HG03060 (cell line): Measurements from ENCODE around the gene HTR2B.
"Not testable (repeated sequence)": the region's sequence is repeated elsewhere in the genome, so short reads cannot be mapped to it uniquely, and the experiment has no call there.

ENCODE experiments used
- ATAC-seq: cut with Tn5 transposase; IDR thresholded peaks from one replicate; pipeline ENCODE4 v1.9.1; 2021; ENCODE audit warnings: low read depth, moderate number of reproducible peaks; ENCODE audit not compliant: unreplicated experiment

The HTR2B gene

DNA sequence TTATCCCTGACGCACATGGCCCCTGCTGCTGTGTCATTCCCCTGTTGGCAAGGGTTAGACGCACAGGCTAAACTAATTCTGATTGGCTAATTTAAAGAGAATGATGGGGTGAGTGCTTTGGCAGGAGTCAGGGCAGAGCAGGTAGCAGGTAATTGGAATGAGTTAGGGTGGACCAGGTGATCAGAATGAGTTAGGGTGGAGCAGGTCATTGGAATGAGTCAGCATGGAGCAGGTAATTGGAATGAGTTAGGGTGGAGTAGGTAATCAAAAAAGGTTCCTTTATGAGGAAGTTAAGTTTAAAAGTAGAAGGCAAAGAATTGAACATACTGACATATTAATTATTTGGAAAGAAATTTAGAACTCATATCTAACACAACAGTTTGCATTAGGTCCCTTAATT lies 24.5 kb downstream of the HTR2B start:
- not testable (repeated sequence) for ATAC-seq

DNA sequence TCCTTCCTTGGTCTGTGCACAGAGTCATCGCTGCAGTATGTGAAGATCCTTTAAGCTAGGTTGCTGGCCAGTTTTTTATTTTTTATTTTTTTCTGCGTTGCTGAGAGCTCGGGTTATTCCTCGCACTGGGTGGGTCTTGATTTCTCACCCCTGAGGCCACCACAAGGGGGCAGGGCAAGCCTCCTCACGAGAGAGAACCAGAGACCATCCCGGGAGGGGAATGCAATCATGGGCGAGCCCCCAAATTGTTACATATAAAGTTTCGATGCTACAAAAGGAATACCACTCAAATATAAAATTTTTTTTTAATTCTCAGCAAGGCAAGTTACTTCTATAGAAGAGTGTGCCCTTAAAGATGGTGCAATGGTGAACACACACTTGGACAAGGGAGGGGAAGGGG lies 24.9 kb downstream of the HTR2B start:
- ATAC-seq: no peak

- no peak for ATAC-seq
These were observed 30.0 kb downstream of the HTR2B start for GRCh38 chr2:231094736-231095346.

GRCh38 chr2:231093933-231094332 lies 30.9 kb downstream of the HTR2B start:
- no peak for ATAC-seq

- no peak for ATAC-seq
These were observed 36.1 kb downstream of the HTR2B start for GRCh38 chr2:231088754-231089153.

DNA sequence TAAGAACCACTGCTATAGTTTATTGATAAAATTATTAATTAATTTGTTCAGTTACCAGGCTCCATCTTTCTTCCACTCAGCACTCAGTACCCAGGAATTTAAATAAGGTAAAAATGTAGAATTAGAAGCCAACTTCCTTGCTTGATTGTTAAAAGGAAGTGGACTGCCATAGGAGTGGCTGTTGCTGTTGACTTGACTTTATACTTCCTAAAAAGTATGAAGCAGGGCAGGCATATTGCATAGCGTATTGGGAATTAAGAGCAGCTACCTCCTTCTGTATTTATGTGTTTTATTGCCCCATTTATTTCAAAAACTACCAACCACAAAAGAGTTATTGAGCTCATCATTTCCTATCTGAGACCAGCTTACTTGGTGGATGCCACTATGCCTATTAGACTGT lies 40.3 kb downstream of the HTR2B start:
- ATAC-seq: no peak

DNA sequence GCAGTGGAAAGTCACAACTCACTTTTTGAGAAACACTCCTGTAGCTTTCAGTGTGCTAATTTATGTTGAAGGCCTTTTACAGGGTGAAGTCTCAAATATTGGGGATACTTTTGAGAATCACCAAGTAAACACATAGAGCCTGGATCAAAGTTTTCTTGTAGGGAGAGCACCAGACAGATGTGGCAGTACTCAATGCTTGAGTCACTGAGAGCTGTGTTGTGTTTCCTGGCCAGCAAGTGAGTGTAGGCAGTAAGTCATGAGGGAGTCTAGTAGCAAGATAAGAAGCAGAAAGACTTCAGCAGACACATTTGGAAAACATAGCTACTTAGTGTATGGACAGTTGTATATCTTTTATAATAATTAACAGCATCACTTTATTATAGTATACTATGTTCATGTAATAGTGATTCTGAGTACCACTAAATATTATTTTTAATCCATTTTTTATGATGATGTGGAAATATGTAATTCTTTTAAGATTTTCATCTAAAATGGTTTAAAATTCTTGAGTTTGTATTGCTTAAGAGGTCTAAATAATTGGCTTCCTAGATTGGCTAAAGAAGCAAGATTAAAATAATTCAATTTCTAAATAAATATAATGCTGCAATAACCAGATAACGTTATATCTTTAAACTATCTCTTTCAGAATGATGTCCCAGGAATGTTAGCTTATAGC lies 55.3 kb downstream of the HTR2B start:
- ATAC-seq: no peak

DNA sequence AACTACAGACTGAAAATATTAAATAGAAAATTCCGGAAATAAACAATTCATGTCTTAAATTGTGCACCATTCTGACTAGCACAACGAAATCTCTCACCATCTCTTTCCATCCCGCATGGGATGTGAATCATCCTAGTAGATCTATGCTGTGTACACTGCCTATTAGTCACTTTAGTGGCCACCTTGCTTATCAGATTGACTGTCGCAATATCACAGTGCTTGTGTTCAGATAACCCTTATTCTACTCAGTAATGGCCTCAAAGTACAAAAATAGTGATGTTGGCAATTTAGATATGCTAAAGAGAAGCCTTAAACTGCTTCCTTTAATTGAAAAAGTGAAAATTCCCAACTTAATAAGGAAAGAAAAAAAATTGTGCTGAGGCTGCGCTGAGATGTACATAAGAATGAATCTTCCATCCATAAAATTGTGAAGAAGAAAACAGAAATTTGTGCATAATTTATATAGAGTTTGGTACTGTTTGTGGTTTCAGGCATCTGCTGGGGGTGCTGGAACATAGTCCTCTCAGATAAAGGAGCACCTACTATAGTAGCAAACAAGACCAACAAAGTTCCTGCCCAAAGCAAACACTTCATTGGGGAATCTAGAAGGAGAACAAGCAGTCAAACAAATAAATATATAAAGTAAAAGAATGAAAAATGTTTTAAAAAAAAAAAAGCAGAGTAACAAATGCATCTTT lies 56.2 kb downstream of the HTR2B start:
- ATAC-seq: no peak

DNA sequence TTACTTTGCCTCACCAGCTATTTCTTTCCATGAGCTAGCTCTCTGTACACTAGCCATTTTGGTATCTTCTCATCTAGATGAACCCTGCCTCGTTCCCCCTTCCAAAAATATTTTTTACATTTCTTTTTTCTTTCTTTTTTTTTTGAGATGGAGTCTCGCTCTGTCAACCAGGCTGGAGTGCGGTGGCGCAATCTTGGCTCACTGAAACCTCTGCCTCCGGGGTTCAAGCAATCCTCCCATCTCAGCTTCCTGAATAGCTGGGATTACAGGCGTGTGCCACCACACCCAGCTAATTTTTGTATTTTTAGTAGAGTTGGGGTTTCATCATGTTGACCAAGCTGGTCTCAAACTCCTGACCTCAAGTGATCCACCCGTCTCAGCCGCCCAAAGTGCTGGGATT lies 57.3 kb downstream of the HTR2B start:
- ATAC-seq: not testable (repeated sequence)

DNA sequence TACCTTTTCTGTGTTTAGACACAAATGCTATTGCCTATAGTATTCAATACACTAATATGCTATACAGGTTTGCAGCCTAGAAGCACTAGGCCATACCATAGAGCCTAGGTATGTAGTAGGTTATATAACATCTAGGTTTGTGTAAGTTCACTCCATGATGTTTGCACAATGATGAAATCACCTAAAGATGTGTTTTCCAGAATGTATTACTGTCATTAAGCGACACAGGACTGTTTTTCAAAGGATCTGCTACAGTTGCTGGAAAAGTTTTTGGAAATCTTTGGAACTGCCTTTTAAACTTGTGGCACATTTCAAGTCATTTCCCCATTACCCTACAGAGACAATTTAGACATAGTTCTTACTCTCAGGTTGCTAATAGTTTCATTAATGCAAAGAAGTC lies 58.9 kb downstream of the HTR2B start:
- ATAC-seq: no peak

DNA sequence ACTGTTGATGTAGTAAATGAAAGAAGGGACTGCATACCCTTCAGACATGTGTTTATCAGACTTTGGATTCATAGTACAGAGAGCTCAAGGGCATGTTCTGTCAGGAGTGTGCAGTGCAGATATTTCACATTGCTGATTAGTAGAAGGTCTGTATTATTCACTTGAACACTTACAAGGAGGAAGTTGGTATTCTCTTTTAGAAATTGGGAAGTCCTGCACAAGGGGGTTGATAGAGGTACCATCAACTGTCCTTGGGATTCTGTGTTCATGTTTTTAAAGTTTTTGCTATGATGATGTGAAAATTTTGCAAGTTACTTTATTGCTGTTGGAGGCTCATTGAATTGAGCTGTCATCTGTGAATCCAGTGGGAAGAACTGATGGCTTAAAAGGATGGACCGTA lies 61.5 kb downstream of the HTR2B start:
- no peak for ATAC-seq

DNA sequence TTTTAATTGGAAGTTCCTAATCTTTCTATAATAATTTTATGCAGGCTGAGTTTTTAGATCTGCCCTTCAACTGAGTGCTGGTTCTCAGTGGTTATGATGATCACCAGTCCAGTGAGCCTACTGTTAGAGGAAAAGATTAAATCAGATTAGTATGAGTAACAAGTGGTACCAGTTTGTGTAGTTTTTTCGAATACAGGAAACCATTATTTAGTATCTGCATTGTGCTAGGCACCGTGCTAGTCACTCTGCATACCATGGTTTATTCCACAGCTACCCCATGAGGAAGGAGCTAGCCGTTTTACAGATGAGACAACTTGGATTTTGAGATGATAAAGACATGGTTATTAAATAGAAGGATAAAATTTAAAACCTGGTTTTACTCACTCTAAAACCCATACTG lies 62.1 kb downstream of the HTR2B start:
- no peak for ATAC-seq

DNA sequence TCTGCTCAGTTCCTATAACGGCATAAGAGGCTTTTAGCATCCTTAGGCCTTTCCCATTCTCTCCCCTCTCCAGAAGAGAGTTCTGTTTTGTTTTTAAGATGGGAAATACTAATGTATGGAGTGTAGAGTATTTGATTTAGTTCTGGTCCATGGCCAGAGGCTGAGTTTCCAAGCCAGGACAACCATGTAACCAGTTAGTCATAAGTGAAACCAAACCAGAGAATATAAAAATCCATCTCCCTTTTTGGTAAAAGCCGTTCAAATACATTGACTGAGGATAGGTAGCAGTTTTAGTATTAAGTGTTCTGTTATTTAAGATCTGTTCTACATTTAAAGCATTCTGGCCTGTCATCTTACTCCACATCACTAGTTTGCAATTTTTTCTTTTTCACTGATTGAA lies 65.1 kb downstream of the HTR2B start:
- ATAC-seq: no peak

GRCh38 chr2:231058761-231059550 lies 65.9 kb downstream of the HTR2B start:
- ATAC-seq: no peak
